A673 (cell line): ENCODE measurements around the gene SNX13.

Experiments used
- EZH2 ChIP-seq: fragments of 200-600 bp; sonication (generic); IDR thresholded peaks from 2 replicates; pipeline ENCODE4 v1.6.1; 2017; ENCODE audit warnings: borderline replicate concordance, low read depth, mild to moderate bottlenecking, mixed read lengths, antibody characterized with exemption, low read length; ENCODE audit not compliant: poor library complexity, severe bottlenecking
- TF ChIP-seq, protein P1 (sequence below): fragments of 300-800, 200-600 bp; sonication (generic); conservative IDR thresholded peaks from 2 replicates; pipeline ENCODE4 v1.5.1; 2017; ENCODE audit warnings: low read depth, mild to moderate bottlenecking, antibody characterized with exemption, low read length, moderate library complexity, mixed read lengths

DNA sequence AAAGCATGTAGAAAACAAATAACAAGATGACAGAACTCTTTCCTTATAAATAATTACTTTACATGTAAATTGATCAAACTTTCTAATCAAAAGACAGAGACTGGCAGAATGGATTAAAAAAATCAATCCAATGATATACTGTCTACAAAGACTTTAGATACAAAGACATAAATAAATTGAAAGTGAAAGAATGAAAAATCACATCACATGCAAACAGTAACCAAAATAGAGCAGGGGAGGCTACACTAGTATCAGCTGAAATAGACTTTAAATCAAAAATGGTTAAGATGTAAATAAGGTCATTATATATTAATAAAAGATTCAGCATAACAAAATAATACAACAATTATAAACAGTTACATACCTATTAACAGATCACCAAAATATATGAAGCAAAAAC is 97.3 kb downstream of the SNX13 start:
- TF ChIP-seq, protein P1, sequence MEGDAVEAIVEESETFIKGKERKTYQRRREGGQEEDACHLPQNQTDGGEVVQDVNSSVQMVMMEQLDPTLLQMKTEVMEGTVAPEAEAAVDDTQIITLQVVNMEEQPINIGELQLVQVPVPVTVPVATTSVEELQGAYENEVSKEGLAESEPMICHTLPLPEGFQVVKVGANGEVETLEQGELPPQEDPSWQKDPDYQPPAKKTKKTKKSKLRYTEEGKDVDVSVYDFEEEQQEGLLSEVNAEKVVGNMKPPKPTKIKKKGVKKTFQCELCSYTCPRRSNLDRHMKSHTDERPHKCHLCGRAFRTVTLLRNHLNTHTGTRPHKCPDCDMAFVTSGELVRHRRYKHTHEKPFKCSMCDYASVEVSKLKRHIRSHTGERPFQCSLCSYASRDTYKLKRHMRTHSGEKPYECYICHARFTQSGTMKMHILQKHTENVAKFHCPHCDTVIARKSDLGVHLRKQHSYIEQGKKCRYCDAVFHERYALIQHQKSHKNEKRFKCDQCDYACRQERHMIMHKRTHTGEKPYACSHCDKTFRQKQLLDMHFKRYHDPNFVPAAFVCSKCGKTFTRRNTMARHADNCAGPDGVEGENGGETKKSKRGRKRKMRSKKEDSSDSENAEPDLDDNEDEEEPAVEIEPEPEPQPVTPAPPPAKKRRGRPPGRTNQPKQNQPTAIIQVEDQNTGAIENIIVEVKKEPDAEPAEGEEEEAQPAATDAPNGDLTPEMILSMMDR: no peak
- no peak for TF ChIP-seq EZH2
